ENCODE results near the gene RSF1. TPM values are rescaled to one million over a fixed set of nuclear protein-coding genes. Genes with fewer than 3 reads are reported as not detected.

The RSF1 gene
- total RNA-seq, 1 donor from 2014 or later, result 40.6 TPM

DNA sequence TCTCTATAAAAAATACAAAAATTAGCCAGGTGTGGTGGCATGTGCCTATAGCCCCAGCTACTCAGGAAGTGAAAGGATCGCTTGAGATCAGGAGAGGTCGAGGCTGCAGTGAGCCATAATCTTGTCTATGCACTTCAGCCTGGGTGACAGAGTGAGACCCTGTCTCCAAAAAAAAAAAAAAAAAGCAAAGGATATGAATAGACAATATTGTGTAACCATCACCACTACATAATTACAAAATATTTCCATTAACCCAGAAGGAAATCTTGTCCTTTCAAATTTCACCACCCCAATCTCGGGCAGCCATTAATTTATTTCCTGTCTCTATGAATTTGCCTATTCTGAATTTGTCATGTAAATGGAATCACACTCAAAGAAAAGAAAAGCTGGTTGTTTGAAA lies 21.2 kb downstream of the RSF1 start:
- no peak for DNase-seq
- Histone ChIP-seq H3K4me3 (no peak overlapping the region), H3K27ac (replicated peaks) (peak overlapping the region; percentile 0), H3K27me3 (ENCODE audit: low read depth) (no peaks in the 10 kb centered on the region), H3K4me1 (peaks cover 55% of the 10 kb centered on the region), H3K36me3 (no peaks in the 10 kb centered on the region), H3K9me3 (replicated peaks) (no peaks in the 10 kb centered on the region)
- intact Hi-C loops (cut with micrococcal nuclease), result no loop called here
- TF ChIP-seq, protein P1, sequence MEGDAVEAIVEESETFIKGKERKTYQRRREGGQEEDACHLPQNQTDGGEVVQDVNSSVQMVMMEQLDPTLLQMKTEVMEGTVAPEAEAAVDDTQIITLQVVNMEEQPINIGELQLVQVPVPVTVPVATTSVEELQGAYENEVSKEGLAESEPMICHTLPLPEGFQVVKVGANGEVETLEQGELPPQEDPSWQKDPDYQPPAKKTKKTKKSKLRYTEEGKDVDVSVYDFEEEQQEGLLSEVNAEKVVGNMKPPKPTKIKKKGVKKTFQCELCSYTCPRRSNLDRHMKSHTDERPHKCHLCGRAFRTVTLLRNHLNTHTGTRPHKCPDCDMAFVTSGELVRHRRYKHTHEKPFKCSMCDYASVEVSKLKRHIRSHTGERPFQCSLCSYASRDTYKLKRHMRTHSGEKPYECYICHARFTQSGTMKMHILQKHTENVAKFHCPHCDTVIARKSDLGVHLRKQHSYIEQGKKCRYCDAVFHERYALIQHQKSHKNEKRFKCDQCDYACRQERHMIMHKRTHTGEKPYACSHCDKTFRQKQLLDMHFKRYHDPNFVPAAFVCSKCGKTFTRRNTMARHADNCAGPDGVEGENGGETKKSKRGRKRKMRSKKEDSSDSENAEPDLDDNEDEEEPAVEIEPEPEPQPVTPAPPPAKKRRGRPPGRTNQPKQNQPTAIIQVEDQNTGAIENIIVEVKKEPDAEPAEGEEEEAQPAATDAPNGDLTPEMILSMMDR (IDR thresholded peaks at IDR 0.05; ENCODE audit: borderline replicate concordance), result no peak

DNA sequence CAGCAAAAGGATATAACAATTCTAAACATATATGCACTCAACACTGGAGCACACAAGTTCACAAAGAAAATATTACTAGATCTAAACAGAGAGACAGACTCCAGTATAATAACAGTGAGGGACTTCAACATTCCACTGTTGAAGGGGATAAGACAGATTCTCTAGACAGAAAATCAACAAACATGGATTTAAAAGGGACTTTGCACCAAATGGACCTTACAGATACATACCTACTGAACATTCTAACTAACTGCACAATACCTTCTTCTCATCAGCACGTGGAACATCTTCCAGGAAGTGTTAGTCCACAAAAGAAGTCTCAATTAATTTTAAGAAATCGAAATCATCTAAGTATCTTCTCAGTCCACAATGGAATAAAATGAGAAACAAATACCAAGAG lies 26.6 kb downstream of the RSF1 start:
- TF ChIP-seq, protein P1 (IDR thresholded peaks at IDR 0.05; ENCODE audit: borderline replicate concordance), result no peak
- H3K36me3 ChIP-seq, result peaks cover 11% of the 10 kb centered on the region
- DNase-seq, result no peak

DNA sequence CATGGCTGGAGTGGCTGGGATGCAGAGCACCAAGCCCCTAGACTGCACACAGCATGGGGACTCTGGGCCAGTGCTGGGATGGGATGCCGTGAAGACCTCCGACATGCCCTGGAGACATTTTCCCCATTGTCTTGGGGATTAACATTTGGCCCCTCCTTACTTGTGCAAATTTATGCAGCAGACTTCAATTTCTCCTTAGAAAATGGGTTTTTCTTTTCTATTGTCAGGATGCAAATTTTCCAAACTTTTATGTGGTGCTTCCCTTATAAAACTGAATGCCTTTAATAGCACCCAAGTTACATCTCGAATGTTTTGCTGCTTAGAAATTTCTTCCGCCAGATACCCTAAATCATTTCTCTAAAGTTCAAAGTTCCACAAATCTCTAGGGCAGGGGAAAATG lies 29.2 kb downstream of the RSF1 start:
- Histone ChIP-seq H3K4me1 (peaks cover 46% of the 10 kb centered on the region), H3K27ac (replicated peaks) (no peak overlapping the region), H3K4me3 (no peak overlapping the region), H3K36me3 (peaks cover 11% of the 10 kb centered on the region), H3K9me3 (replicated peaks) (peaks cover 5% of the 10 kb centered on the region), H3K27me3 (ENCODE audit: low read depth) (no peaks in the 10 kb centered on the region)
- intact Hi-C loops (cut with micrococcal nuclease), result no loop called here
- TF ChIP-seq, protein P1 (IDR thresholded peaks at IDR 0.05; ENCODE audit: borderline replicate concordance), result no peak
- DNase-seq, result no peak

More for the DNA sequence above, 26.6 kb downstream of the RSF1 start:
- intact Hi-C loops (cut with micrococcal nuclease), result no loop called here
- no peak overlapping the region for H3K4me3 ChIP-seq
- H3K4me1 ChIP-seq, result peaks cover 46% of the 10 kb centered on the region
- H3K27me3 ChIP-seq (ENCODE audit: low read depth), result no peaks in the 10 kb centered on the region
- H3K27ac ChIP-seq (replicated peaks), result no peak overlapping the region
- peaks cover 5% of the 10 kb centered on the region for H3K9me3 ChIP-seq (replicated peaks)

DNA sequence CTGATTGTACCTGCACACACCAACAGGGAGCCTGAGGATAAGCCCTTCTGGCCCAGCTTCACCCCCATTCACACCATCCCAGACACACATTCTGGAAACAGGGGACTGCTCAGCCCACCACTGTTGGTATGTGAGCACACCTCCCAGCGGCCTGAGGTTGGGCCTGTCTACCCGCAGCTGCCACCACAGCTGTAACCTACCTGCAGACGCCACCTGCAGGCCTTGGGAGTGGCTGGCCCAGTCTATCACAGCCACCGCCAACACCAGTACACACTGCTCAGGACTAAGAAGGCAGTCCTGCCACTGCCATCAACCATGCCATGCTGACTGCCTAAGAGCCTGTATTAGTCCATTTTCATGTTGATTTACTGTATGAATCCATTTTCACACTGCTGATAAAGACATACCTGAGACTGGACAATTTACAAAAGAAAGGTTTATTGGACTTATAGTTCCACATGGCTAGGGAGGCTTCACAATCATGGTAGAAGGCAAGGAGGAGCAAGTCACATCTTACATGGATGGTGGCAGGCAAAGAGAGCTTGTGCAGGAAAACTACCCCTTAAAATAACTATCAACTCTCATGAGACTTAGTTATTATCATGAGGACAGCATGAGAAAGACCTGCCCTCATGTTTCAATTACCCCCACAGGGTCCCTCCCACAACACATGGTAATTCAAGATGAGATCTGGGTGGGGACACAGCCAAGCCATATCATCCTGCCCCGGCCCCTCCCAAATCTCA lies 30.6 kb downstream of the RSF1 start:
- DNase-seq, result no peak
- intact Hi-C loops (cut with micrococcal nuclease), result no loop called here

DNA sequence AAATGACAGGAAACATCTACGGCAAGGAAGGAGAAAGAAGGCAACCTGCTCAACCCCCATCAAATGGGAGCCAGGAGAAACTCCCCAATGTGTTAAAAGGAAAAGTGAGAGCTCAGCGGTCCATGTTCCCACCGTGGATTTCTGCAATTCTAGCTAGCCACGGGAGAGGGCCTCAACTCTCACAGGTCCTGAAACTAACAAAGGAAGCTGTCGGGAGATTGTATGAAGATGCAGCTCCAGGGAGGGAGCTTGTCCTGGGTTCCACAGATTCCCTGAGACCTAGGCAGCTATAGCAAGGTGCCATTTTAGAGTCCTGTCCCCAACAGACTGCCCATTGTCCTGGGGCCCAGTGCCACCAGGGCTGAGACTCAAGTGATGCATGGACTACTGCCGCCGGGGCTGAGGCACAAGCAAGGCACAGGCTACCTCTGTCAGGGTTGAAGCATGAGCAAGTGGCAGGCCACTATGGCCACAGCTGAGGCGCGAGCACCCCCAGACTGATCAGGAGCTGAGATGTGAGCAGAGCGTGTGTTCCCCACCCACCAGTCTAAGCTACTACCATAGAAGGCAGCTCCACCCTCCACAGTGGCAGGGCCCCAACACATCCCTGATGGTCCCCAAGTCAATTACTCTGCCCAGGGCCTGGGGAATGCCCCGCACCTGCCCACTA lies 31.3 kb downstream of the RSF1 start:
- peaks cover 30% of the 10 kb centered on the region for H3K4me1 ChIP-seq
- no peak for DNase-seq
- H3K4me3 ChIP-seq, result no peak overlapping the region
- peaks cover 5% of the 10 kb centered on the region for H3K9me3 ChIP-seq (replicated peaks)
- TF ChIP-seq, protein P1 (IDR thresholded peaks at IDR 0.05; ENCODE audit: borderline replicate concordance), result no peak
- H3K36me3 ChIP-seq, result peaks cover 11% of the 10 kb centered on the region
- H3K27me3 ChIP-seq (ENCODE audit: low read depth), result no peaks in the 10 kb centered on the region
- no peak overlapping the region for H3K27ac ChIP-seq (replicated peaks)
- intact Hi-C loops (cut with micrococcal nuclease), result no loop called here

More for the DNA sequence above, 30.6 kb downstream of the RSF1 start:
- TF ChIP-seq, protein P1 (IDR thresholded peaks at IDR 0.05; ENCODE audit: borderline replicate concordance), result no peak
- Histone ChIP-seq H3K4me3 (no peak overlapping the region), H3K9me3 (replicated peaks) (peaks cover 5% of the 10 kb centered on the region), H3K27me3 (ENCODE audit: low read depth) (no peaks in the 10 kb centered on the region), H3K27ac (replicated peaks) (no peak overlapping the region), H3K36me3 (peaks cover 11% of the 10 kb centered on the region), H3K4me1 (peaks cover 37% of the 10 kb centered on the region)
